ENCODE data around the gene ZNF423.
A peak's percentile ranks its signal among the peaks of the same experiment; 100 is the strongest.

The ZNF423 gene

DNA sequence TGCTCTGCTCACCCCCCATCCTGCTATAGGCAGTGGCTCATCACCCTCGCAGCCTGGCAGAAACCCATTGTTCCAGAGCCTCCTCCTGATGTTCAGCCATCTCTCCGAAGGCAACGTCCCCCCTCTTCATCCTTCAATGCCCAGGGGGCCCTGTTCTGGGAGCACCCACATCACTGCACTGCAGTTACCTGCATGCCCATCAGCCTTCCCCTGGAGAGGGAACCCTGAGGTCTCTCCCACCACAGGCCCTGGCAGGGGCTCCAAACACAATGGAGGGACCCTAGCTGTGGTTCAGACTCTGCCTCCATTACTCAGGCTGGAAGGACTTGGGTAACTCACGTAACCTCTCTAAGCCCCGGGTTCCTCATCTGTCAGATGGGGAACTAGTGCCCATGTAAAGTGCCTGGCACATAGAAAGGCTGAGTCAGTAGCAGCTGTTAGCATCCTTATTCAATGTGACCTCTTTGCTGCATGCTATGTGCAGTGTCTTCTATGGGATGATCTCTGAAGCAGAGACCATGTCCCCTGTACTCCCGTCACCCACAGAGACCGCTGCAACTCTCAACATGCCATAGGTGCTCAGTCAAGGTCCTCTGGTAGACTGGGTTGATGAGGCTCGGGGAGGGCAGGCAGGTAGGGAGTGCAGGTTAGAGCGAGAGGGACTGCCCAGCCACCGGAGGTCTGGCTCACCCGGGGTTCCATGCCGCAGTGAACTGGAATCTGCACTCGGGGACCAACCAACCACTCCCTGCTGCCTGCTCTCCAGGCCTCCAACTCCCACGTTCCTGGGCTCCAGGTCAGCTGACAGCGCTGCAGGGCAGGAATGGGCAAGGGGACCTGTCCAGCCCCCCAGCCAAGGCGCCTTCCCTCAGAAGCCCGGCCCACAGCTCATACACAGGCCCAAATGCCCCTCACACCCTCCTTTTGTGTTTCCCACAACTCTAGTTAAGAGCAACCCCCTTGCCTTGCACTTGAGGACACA is 233.2 kb downstream of the ZNF423 start:
- no peak for DNase-seq (ENCODE audit: low spot score)

DNA sequence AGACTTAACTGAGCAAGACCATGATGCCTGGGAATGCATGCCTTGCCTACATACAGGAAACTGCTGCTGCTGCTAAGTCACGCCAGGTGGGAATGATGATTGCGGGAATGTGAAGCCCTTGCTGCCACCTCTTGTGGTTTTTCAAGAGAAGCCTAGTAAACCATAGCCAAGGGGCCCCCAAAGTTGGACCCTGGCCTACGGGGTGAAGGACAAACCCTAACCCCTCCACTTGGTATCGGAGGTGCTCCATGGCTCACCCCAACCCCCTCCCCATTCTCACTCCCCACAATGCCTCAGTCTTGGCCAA is 233.9 kb downstream of the ZNF423 start:
- DNase-seq (ENCODE audit: low spot score): no peak

DNA sequence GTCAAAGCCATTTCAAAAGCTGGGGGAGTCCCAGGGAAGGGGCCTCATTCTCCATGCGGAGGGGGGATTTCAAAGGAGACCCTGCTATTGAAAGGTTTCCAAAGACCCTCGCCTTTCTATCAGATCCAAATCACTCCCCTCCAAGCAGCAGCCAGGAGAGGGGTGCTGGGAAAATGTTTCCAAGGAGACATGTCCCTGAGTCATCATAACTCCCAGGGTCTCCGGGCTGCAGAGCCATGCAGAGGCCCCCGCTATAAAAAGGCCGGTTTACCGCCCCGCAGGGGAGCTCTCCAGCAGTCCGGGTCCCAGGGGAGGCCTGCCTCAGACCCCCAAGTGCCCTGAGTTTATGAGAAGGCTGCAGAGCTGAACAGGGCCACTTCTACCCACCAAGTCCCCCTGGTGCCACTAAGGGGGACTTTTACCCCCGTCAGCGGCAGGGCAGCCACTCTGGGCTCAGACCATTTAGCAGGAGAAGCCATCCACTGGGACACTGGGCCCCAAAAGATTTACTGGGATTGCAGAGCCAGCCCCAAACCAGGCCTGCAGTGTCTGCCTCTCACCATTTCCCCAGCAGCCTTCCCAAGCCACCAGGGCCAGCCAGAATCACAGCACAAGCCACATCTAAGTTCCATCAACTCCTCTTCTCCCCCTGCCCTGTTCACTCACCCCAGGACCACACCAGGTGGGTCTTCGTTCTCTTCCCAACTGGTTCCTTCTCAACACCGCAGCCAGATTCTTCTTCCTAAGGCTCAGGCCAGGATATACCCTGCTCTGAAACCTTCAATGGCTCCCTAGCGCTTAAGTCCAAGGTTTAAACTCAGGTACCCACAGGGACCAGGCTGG is 234.4 kb downstream of the ZNF423 start:
- no peak for DNase-seq (ENCODE audit: low spot score)

DNA sequence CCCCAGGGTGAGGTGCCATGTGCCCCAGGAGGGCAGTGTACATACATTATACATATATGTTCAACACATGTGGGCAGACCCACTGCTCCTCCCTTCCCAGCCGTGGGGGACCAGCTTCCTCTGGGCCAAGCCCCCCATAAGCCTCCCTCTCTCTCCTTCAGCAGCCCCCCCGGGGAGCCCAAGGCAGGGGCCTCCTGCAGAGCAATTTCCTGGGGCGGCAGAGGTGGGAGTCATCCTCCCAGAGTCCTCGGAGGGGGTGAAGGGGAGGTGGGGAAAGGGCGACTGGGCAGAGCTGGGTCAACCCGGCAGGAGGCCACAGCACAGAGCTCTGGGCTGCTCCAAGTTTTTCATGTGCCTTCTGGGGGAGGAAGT is 235.1 kb downstream of the ZNF423 start:
- no peak for DNase-seq (ENCODE audit: low spot score)

DNA sequence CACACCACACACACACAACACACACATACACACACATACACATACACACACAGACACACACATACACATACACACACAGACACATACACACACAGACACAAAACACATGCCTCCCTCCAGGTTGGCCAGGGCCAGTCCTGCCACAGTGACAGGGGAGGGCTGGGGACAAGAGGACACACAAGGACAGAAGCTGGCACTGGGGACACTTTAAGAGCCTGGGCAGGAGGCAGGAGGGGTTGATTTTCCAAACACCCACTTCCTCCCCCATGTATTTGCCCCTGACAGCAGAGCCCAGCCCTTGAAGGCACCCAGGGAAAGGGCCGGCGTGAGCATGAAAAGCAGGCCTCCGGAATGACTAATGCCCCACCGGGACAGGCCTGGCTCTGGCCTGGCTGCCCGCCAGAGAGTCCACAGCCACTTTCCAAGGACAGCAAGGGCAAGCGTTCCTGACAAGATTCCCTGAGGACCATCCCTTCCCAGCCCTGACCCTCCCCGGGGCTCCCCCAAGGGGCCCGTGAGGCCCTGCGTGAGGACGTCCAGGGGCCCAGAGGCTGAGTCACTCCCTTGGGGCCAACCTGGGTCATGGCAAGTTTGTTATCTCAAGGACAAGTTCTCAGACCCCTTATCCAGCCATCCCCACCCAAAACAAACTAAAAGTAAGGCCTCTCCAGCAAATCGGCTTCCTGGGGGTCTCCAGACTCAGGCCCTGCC is 235.6 kb downstream of the ZNF423 start:
- DNase-seq (ENCODE audit: low spot score): peak; percentile 51

DNA sequence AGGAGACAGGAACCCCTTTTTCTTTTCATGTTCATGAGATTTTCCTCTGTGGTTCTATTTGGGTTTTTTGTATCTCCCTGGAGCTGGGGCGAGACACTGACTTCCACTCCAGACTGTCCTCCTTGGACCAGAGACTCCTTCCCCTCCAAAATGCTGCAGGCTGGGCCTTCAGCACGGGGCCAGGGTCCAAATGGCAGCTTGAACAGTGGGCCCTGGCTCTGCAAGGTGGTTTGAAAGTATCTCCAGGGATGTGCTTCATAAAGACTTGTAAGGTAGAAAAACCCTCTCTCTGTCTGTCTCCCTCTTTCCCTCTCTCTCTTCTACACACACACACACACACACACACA is 236.1 kb downstream of the ZNF423 start:
- no peak for DNase-seq (ENCODE audit: low spot score)

DNA sequence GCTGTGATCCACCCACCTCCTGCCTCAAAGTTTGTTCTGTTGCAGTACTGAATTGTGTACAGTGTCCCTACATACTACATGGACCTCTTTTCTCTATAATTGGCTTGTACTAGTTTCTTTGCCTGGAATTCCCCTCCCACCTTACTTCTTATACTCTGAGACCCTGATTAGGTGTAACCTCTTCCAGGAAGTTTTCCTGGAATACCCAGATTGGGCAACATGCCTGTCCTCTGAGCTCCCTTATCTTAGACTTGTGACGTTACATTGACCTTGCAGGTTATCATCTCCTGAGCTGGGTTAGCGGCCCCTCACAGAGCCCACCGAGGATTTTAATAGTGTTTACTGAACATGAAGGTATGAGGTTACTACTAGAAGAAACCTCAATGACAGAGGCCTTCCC is 237.0 kb downstream of the ZNF423 start:
- no peak for DNase-seq (ENCODE audit: low spot score)

DNA sequence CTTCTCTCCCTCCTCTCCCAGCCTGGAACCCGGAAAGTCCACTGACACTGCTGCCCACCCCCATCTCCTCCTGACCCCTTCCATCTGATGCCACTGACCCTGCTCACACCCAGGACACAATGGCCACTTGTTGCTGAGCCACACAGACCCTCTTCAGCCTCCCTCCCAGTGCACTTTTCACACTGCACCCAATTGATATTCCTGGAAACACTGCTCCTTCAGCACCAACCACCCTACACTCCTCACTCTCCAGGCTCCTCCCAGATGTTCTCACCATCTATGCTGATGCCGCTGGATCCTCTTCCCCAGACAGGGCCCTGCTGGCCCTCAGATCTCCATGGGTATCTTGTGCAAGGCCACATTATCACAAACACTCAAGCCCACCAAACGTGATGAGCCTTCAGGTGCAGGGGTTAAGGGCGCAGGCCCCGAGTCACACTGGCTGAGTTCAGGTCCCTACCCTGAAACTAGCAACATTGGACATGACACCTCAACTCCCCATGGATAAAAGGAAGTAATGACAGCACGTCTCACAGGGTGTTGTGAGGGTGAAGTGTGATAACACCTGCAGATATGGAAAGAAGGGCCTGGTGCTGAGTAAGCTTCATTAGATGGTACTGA is 238.1 kb downstream of the ZNF423 start:
- DNase-seq (ENCODE audit: low spot score): no peak

DNA sequence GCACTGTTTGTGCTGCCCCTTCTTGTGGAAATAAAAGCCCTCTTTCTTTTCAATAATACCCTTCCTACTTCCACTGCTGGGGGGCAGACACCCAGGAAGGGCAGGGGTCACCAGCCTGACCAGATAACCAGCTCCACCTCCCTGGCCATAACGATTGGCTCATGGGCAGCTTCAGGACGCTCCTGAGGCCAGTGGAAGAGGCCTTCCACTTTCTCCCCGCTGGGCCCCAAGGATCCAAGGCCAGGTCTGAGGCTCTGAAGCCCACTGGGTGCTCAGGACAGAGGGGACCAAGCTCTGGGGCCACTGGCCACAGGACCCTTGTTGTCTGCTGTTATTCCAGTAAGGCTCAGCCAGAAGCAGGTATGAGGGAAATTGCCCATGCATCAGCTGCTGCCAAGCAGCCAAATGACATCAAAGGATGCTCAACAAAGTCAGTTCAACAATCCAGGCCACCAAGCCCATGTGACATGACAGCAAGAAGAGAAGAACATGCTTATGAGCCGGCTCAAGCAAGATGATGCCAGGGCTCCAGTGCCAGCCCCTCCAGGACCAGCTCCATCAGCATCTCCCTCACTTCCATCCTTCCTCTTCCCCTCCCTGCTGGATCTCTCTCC is 238.8 kb downstream of the ZNF423 start:
- DNase-seq (ENCODE audit: low spot score): no peak

DNA sequence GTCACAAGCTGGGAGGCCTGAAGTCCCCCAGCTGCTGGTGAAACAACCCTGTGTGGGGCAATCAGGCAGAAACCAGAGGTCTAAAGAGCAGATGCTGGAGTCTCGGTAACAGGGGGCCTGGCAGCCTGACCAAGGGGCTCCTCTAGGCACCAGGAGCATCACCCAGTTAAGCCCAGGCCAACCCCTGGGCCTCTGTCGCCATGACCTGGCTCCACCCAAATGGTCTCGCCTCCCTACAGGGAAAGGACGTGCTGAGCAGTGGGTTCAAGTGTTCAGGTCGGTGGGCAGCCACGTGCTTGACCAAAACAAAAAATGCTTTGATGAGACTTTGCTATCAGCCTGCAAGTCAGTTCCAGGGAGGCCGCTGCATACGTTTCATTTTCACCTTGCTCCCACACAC is 240.3 kb downstream of the ZNF423 start:
- no peak for DNase-seq (ENCODE audit: low spot score)

DNA sequence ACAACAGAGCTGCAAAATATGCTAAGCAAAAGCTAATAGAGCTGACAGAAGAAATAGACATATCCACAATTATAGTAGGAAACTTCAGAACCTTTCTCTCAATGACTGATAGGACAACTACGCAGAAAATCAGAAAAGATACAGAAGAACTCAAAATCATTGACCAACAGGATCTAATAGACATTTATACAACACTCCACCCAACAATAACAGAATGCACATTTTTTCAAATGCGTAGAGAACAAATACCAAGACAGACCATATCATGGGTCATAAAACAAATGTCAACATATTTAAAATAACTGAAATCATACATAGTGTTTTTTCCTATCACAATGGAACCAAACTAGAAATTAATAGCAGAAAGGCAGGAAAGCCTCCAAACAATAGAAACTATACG is 244.9 kb downstream of the ZNF423 start:
- no peak for DNase-seq (ENCODE audit: low spot score)

DNA sequence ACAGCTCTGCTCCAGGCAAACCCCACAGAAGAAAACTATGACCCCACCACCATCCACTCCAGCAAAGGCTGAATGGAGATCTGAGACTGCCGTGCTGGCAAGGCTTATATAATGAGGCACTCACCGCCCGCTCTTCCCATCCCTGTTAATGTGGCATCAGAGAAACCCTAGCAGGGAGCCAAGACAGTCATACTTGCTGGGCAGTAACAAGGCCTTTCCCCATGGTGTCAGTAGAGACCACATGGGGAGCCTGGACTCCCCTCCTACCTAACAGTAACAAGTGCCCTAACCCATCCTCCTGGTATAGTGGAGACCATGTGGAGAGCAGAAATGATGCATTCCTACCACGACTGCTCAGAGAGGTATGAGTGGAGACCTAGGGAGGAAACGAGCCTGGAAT is 247.1 kb downstream of the ZNF423 start:
- peak; percentile 33 for DNase-seq (ENCODE audit: low spot score)

DNA sequence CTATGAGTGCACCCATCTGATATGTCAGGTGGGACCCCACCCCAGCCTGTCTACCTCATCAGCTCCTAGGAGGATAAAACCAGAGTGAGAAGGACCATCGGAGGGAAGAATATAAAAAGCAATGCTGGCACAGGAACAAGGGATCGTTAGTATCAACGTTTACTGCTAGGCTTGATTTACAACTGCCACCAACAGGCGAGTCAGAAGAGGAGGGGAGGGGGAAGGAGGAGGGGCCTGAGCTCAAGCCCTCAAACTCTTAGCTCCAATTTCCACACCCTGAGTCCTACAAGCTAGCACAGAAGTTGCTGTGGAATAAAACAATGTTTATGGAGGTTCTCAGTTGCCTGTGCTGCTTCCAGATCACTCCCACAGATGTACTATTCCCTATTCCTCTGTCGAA is 247.8 kb downstream of the ZNF423 start:
- DNase-seq (ENCODE audit: low spot score): no peak

DNA sequence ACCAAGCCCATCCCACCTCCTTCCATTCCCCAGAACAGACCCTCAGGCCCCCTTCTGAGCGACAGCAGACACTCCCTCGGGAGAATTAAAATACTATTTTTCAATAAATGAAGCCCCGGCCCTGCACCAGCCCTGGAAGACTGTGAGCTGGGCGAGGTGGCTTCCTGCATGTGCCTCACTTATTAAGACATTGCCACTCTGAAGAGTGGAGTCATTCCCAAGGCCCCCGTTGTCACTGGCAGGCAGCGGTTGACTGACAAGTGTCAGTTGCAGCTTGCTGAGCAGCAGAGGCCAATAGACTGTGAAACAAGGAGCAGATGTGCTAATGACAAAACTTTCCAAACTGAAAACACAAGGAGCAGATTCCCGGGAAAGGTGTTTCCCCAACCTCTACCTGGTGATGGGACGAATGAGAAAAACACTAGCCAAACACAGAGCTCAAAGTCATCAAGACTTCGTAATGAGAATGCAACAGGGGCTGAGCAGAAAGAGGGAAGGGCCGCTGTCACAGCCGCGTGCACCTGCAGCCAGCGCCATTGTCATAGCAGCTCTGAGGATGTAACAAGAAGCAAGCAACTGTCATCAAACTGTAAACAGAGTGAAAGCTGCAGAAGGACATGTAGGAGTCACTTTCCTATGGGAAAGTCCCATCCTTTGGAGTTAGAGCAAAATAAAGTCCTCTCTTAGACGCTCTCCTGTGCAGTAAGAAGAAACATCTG is 250.2 kb downstream of the ZNF423 start:
- no peak for DNase-seq (ENCODE audit: low spot score)

DNA sequence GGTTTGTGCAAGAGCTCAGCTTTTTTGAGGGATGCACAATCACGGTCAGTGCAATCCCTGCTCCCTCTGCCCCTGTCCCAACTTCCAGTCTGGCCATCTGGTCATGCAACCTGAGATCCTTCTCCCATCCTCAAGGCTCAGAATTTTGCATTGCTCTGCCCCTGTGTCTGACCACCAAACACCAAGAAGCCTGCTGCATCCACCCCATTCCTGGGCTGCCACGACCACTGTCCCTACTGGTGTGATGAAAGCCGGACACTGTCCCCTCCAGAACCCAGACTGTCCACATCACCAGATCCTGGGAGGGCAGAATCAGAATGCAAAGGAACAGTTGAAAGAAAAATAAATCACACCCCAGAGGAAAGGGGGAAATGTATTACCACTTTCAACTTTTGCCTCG is 251.3 kb downstream of the ZNF423 start:
- DNase-seq (ENCODE audit: low spot score): no peak

DNA sequence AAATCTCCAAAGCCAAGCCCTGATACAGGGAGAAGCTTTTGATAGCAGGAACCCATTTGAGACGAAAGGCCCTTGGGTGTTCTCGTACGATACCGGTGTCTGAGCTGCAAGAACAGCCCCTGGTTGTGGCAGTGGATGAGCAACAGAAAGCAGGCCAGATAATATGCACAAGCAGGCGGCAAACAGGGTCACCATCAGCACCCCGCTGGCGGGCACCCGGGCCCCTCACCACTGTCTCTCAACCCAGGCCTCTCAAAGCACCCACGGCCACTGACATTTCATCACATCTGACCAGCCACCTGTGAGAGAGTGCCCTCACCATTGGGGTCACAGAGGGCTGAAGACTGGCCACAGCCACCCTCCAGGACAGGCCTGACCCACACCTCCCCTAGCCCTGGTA is 252.0 kb downstream of the ZNF423 start:
- DNase-seq (ENCODE audit: low spot score): no peak

DNA sequence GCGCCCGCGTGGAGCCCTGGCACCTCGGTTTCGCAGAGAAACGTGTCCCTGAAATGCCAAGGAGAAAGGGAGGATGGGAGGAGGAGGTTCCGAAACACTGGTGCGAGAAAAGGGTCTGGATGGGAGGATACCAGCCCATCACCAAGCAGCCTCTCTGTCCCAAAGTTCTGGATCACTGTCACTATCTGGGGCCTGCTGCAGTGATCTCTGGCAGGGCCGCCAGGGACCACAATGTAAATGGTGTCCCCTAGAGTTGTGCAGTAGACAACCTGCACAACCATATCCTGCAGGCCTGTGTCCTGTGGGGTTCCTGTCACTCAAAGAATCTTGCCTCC is 253.0 kb downstream of the ZNF423 start:
- no peak for DNase-seq (ENCODE audit: low spot score)

DNA sequence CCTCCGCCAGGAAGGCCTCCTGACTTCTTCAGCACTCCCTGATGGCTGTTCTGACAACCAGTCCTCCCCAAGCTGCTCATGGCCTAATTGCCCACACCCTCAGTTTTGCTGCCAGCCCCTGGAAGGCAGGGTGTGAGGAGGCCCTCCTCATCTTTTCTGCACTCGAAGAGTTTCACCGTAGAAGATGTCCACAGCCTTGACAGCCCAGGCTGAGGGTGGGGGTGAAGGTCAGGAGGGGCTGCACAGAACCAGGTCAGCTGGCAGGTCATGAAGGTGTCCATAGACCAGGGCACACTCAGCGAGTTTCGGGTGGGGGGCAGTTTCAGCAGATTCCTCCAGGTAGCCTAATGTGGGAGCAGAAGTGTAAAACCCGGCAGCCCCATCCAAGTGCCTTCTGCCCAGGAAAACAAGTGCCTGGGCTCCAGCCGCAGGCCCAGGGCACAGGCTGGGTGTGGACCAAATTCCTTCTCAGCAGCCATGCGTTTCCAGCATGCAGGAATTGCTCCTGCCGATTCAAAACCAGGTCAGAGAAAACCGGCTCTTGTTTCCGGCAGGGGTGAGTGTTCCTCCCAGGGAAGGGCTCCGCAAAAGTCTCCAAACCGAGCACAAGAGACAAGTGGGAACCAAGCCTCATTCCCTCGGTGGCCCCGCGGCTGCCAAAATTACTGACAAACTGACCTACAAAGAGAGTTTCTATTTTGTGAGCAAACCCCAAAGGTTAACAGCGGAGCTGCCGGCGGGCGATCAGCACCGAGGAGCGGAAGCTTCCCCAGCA is 253.5 kb downstream of the ZNF423 start:
- peak; percentile 21 for DNase-seq (ENCODE audit: low spot score)

DNA sequence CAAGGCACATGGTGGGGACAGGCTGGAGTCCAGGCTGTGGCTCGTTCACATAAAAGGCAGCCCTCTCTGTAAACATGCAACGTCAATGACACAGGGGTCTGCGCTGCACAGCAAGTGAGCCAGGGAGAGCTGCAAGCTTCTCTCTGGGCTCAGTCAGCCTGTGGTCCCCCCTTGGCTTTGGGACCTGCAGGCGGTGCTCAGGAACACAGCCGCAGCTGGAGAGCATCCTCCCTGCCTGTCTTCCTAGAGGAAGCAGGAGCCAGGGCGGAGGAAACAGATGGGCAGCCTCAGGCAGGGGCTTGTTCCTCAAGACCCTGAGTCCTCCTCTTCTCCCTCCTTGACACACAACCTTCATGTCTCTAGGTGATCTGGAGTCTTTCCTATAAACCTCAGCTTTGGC is 254.3 kb downstream of the ZNF423 start:
- no peak for DNase-seq (ENCODE audit: low spot score)

DNA sequence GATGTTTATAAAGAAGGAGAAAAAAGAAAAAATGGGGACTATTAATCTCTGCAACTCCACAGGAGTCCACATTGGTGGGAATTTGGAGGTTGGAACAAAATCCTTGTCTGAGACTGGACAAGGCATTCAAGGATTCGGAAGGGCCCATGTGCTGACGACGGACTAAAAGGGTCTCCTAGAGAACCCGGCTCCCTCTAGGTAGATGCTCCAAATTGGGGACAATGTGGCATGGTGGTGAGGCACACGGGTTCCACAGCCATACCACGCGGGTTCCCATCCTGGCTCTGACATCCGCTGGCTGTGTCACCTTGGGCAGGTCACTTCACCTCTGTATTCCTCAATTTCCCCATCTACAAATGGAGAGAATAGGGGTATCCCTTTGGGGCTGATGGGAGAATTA is 254.9 kb downstream of the ZNF423 start:
- DNase-seq (ENCODE audit: low spot score): no peak

DNA sequence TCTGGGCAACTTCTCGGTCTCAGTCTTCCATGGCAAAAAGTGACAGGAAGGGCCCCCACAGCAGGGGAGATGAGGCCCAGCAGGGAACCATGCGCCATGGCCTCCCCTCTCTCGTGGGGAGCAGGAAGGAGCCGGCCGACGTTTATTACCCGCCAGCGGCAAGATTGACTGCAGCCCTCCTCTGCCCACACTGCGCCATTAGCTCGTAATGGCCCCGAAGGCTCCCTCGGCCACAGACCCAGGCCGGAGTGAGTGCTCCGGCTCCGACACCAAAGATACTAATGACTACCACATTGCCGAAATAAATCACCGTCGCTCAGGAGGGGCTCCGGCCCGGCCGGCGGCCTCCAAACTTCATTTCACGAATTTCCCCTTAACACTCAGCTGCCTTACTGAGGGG is 255.4 kb downstream of the ZNF423 start:
- DNase-seq (ENCODE audit: low spot score): no peak

Measured in SW480 (cell line).